NCI-H226 (cell line): ENCODE measurements around the gene SVIP.
A peak's percentile ranks its signal among the peaks of the same experiment; 100 is the strongest.

ENCODE experiments used
- DNase-seq: peaks from one replicate; pipeline ENCODE4 v3.0.0-alpha.2; 2015

The SVIP gene

GRCh38 chr11:22787551-22788162 lies 41.9 kb downstream of the SVIP start:
- DNase-seq: peak; percentile 1

- DNase-seq: no peak
Measured at GRCh38 chr11:22787055-22787454, 42.5 kb downstream of the SVIP start.

GRCh38 chr11:22786475-22786874 lies 43.1 kb downstream of the SVIP start:
- DNase-seq: no peak

- DNase-seq: peak; percentile 28
Measured at GRCh38 chr11:22785251-22785650, 44.4 kb downstream of the SVIP start.

- no peak for DNase-seq
Measured at GRCh38 chr11:22780952-22781593, 48.5 kb downstream of the SVIP start.

GRCh38 chr11:22779850-22780249 lies 49.8 kb downstream of the SVIP start:
- no peak for DNase-seq

GRCh38 chr11:22778642-22779041 lies 51.0 kb downstream of the SVIP start:
- DNase-seq: no peak

GRCh38 chr11:22775248-22775647 lies 54.4 kb downstream of the SVIP start:
- DNase-seq: no peak

GRCh38 chr11:22774716-22775115 lies 54.9 kb downstream of the SVIP start:
- DNase-seq: no peak

GRCh38 chr11:22769081-22769480 lies 60.5 kb downstream of the SVIP start:
- DNase-seq: no peak
